RCC 7860 (cell line): ENCODE measurements around the gene TGFBR3.
"Not testable (repeated sequence)": the region's sequence is repeated elsewhere in the genome, so short reads cannot be mapped to it uniquely, and the experiment has no call there.

Experiments
- DNase-seq: peaks from one replicate; pipeline ENCODE4 v3.0.0-alpha.2; 2015; ENCODE audit warnings: low spot score
- FAIRE-seq: peaks from 2 replicates; lab custom pipeline; 2012; peaks lifted over from hg19 to GRCh38; lab: Jason Lieb, UNC

Gene TGFBR3

GRCh38 chr1:91851130-91852010 lies 34.6 kb downstream of the TGFBR3 start:
- DNase-seq, result no peak
- no peak for FAIRE-seq

- FAIRE-seq (no peak), DNase-seq (no peak)
Measured at GRCh38 chr1:91850708-91851107, 35.2 kb downstream of the TGFBR3 start.

- FAIRE-seq (no peak), DNase-seq (no peak)
Measured at GRCh38 chr1:91847851-91848250, 38.1 kb downstream of the TGFBR3 start.

- FAIRE-seq, result no peak
Measured at GRCh38 chr1:91846639-91847013, 39.3 kb downstream of the TGFBR3 start.

GRCh38 chr1:91846007-91846638 lies 39.8 kb downstream of the TGFBR3 start:
- no peak for FAIRE-seq
- no peak for DNase-seq

More at GRCh38 chr1:91846639-91847013, 39.3 kb downstream of the TGFBR3 start:
- DNase-seq, result no peak

GRCh38 chr1:91844862-91845528 lies 41.0 kb downstream of the TGFBR3 start:
- DNase-seq (no peak), FAIRE-seq (no peak)

- no peak for DNase-seq
- FAIRE-seq, result no peak
Measured at GRCh38 chr1:91843843-91844242, 42.1 kb downstream of the TGFBR3 start.

- FAIRE-seq, result no peak
- DNase-seq, result no peak
Measured at GRCh38 chr1:91842563-91842962, 43.4 kb downstream of the TGFBR3 start.

GRCh38 chr1:91842056-91842455 lies 43.9 kb downstream of the TGFBR3 start:
- DNase-seq (no peak), FAIRE-seq (no peak)

- DNase-seq, FAIRE-seq: not testable (repeated sequence)
Measured at GRCh38 chr1:91840276-91840675, 45.7 kb downstream of the TGFBR3 start.

GRCh38 chr1:91836331-91837040 lies 49.5 kb downstream of the TGFBR3 start:
- no peak for DNase-seq
- FAIRE-seq, result no peak

- DNase-seq, result no peak
- FAIRE-seq, result no peak
Measured at GRCh38 chr1:91835087-91835521, 50.8 kb downstream of the TGFBR3 start.

- DNase-seq, FAIRE-seq: not testable (repeated sequence)
Measured at GRCh38 chr1:91834549-91834948, 51.4 kb downstream of the TGFBR3 start.

GRCh38 chr1:91833946-91834345 lies 52.0 kb downstream of the TGFBR3 start:
- DNase-seq, result no peak
- FAIRE-seq, result no peak

- FAIRE-seq, result no peak
- no peak for DNase-seq
Measured at GRCh38 chr1:91831132-91831930, 54.6 kb downstream of the TGFBR3 start.

- FAIRE-seq (no peak), DNase-seq (no peak)
Measured at GRCh38 chr1:91830242-91831131, 55.5 kb downstream of the TGFBR3 start.

- DNase-seq (no peak), FAIRE-seq (no peak)
Measured at GRCh38 chr1:91829293-91830153, 56.4 kb downstream of the TGFBR3 start.

GRCh38 chr1:91828583-91829281 lies 57.2 kb downstream of the TGFBR3 start:
- DNase-seq (no peak), FAIRE-seq (no peak)
